GM12891 (cell line): ENCODE measurements around the gene RSPH9. TPM values are rescaled to one million over a fixed set of nuclear protein-coding genes. Genes with fewer than 3 reads are reported as not detected.

Source experiments
- DNase-seq: peaks from one replicate; pipeline ENCODE4 v3.0.0; 2011; ENCODE audit warnings: low spot score; ENCODE audit not compliant: insufficient read length
- FAIRE-seq: peaks from 2 replicates; lab custom pipeline; 2011; peaks lifted over from hg19 to GRCh38; lab: Jason Lieb, UNC
- PAX5 ChIP-seq: IDR thresholded peaks from 2 replicates; pipeline ENCODE4 v1.6.1; 2011; ENCODE audit warnings: low read length, moderate library complexity, mild to moderate bottlenecking; ENCODE audit not compliant: insufficient read depth, severe bottlenecking
- POLR2A ChIP-seq: IDR thresholded peaks from 2 replicates; pipeline ENCODE4 v1.6.1; 2011; ENCODE audit warnings: low read depth, low read length, control low read depth
- POLR2AphosphoS5 ChIP-seq: IDR thresholded peaks from 2 replicates; pipeline ENCODE4 v1.6.1; 2011; ENCODE audit warnings: low read depth, low read length, control low read depth
- POU2F2 ChIP-seq: IDR thresholded peaks from 2 replicates; pipeline ENCODE4 v1.6.1; 2011; ENCODE audit warnings: low read depth, mild to moderate bottlenecking, control low read depth, low read length, moderate library complexity
- SPI1 ChIP-seq: IDR thresholded peaks from 2 replicates; pipeline ENCODE4 v1.6.1; 2011; ENCODE audit warnings: low read depth, low read length, control low read depth
- TAF1 ChIP-seq: IDR thresholded peaks from 2 replicates; pipeline ENCODE4 v1.6.1; 2011; ENCODE audit warnings: low read depth, low read length, control low read depth
- polyA plus RNA-seq: library from polyadenylated mRNA; unstranded; fragments of >200 nt; gene quantifications from one replicate; pipeline ENCODE4 v1.2.1, GENCODE V29; 2012; ENCODE audit warnings: low read depth, missing spikeins, inconsistent platforms; ENCODE audit not compliant: missing spikeins

Gene RSPH9, protein sequence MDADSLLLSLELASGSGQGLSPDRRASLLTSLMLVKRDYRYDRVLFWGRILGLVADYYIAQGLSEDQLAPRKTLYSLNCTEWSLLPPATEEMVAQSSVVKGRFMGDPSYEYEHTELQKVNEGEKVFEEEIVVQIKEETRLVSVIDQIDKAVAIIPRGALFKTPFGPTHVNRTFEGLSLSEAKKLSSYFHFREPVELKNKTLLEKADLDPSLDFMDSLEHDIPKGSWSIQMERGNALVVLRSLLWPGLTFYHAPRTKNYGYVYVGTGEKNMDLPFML
- 0.35 TPM for polyA plus RNA-seq

DNA sequence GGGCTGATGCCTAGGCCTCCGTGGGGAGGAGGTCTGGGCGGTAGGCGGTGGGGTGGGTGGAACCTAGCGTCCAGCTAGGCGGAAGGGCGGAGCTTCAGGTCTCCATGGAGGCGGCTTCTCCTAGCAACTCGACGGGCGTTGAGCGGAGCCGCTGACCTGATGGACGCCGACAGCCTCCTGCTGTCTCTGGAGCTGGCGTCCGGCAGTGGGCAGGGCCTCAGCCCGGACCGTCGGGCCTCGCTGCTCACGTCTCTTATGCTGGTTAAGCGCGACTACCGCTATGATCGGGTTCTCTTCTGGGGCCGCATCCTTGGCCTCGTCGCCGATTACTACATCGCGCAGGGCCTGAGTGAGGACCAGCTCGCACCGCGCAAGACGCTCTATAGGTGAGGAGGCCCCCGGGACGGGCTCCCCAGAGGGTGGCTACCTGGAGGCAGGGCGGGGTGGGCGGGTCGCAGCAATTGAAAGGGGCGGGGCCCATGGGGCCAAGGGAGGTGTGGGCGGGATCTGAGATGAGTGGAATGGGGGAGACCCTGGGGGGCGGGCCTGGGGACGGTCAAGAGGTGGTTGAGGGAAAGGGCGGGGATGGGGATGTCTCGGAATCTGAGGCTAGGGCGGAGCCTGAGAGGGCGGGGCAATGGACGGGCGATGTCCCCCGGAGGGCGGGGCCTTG, at the start of gene RSPH9:
Gene RSPH9, plus strand, starts transcription at position 97 of the 673 bp plus-strand sequence. Its CDS starts 63 bp downstream, at position 160.
- DNase-seq (peak; percentile 65), FAIRE-seq (peak; percentile 26)

DNA sequence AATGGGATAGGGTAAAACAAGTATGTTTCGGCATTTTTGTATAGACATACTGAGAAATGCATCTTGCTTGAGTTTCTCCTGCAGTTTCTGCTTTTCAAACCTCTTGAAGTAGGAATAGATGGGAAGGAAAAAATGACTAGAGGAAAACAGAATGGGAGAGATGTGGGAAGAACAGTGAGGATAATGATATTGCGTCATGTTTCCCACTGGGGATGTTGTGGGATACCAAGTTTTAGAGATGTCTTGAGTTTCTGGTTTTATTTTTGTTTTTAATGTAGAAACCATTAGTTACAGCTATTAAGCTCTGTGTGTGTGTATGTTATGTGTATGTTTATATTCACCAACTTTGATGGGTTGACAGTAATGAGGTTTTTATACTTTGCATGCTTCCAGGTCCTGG, 44.2 kb upstream of the RSPH9 start:
- no peak for FAIRE-seq
- no peak for DNase-seq
- TF ChIP-seq POLR2AphosphoS5: no peak
- no peak for TF ChIP-seq TAF1
- TF ChIP-seq POU2F2: no peak
- no peak for TF ChIP-seq SPI1
- no peak for TF ChIP-seq PAX5
- no peak for TF ChIP-seq POLR2A

More for the DNA sequence above, at the start of gene RSPH9:
- TF ChIP-seq POLR2A (no peak), PAX5 (no peak), SPI1 (no peak), TAF1 (no peak), POU2F2 (no peak), POLR2AphosphoS5 (no peak)

DNA sequence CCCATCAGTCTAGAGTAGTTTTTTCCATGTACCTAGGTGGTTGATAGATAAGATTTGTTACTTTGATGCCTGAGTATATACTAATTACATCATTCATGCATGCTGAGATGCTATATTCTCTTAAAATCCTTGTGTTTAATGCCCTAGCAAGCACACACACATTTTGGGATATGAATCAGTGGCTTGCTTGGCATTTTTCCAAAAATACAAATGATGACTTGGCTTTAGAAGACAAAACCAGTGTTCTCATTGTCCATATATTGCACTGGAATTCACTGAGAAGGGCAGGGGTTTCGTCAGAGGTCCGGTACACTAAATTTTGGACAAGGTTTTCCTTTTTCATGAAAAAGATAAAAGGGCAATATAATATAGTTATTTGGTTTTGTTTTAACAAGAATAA, 40.7 kb upstream of the RSPH9 start:
- no peak for DNase-seq

DNA sequence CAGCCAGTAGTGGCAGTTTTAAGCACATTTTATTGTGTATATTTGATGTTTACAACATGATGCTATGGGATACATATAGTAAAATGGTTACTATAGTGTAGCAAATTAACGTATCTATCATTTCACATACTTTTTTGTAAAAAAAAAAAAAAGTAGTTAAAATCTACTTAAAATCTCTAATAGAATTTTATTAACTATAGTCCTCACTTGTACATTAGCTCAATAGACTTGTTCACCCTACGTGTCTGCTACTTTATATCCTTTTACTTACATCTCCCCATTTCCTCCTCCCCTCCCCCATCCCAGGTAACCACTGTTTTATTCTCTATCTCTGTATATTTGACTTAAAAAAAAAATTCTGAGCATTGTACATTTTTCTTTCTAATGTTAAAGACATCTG, 38.8 kb upstream of the RSPH9 start:
- TF ChIP-seq POU2F2: no peak
- TF ChIP-seq POLR2AphosphoS5: no peak
- DNase-seq: no peak

More for the DNA sequence above, 40.7 kb upstream of the RSPH9 start:
- no peak for TF ChIP-seq TAF1
- no peak for TF ChIP-seq PAX5
- TF ChIP-seq SPI1: no peak
- TF ChIP-seq POLR2A: no peak
- TF ChIP-seq POLR2AphosphoS5: no peak
- no peak for FAIRE-seq

DNA sequence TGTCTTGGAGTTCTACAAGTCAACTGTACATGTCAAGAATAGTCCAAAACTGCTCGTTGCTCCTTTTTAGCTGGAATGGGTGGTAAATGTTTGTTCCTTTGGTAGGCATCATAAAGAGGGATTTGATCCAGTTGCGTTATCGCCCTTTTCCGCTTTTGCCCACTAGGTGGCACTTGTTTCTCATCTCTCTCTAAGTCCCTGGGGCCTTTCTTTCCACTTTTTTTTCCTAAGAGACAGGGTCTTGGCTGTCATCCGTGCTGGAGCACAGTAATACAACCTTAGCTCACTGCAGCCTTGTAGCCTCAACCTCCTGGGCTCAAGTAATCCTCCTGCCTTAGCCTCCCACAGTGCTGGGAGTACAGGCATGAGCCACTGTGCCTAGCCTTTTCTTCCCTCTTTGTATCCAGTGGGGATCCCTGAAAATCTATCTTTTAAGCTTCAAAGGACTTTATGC, 36.5 kb upstream of the RSPH9 start:
- DNase-seq (peak; percentile 39), FAIRE-seq (peak; percentile 58)
- TF ChIP-seq PAX5 (no peak), TAF1 (no peak)

More for the DNA sequence above, 38.8 kb upstream of the RSPH9 start:
- FAIRE-seq: no peak

DNA sequence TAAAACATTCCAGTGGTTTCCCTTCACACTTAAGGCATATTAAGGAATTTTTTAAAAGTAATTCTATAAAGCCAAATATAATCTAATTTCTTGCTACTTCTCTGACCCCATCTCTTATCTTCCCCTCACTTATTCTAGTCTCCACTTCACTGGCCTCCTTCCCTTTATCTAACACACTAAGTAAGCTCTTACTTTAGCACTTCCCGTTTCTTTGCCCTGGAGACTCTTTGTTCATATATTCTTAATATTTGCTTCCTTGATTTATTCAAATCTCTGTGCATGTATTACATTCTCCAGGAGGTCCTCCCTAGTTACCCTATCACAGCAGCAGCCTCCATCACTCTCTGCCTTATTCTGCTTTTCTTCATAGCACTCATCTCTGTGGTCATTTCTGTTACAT, 36.0 kb upstream of the RSPH9 start:
- FAIRE-seq (no peak), DNase-seq (no peak)
- TF ChIP-seq PAX5 (no peak), TAF1 (no peak), POU2F2 (no peak), POLR2AphosphoS5 (no peak), POLR2A (no peak), SPI1 (no peak)

DNA sequence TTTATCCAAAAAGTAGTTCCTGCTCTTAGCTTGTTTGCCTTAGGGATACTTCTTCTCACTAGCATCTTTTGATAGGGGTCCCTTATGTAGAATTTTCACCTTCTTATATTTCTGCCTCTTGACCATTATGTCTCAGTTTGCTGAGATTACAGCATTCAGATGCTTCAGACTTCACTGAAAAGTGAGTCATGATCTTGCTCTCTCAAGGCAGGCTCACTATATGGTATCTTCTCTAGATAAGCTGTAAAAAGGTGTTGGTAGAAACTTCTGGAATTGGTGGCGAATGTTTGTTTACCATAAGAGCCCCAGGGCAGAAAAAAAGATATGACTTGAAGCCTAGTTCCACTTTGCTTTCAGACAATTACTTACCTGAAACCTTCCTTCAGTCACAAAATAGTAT, 35.4 kb upstream of the RSPH9 start:
- TF ChIP-seq POLR2AphosphoS5 (no peak), SPI1 (no peak), TAF1 (no peak), POLR2A (no peak), POU2F2 (no peak), PAX5 (no peak)
- DNase-seq: no peak
- FAIRE-seq: no peak

DNA sequence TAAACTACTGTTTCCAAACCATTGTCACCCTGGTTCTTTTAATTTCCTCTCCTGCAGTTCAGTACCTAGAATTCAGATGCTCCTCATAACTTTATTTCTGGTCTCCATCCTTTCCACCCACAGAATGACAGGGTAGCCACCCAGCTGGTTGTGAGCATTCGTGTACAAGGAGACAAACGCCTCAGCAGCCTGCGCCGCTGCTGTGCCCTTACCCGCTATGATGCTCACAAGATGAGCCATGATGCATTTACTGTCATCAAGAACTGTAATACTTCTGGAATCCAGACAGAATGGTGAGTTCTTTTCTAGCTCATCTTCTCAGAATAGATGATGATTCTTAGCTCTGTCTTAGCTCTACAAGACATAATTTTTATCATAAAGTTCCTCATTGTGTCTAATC, 34.4 kb upstream of the RSPH9 start:
- no peak for FAIRE-seq
- no peak for DNase-seq
- TF ChIP-seq SPI1: no peak
- TF ChIP-seq TAF1: no peak
- no peak for TF ChIP-seq PAX5
- no peak for TF ChIP-seq POLR2A
- no peak for TF ChIP-seq POLR2AphosphoS5
- no peak for TF ChIP-seq POU2F2

DNA sequence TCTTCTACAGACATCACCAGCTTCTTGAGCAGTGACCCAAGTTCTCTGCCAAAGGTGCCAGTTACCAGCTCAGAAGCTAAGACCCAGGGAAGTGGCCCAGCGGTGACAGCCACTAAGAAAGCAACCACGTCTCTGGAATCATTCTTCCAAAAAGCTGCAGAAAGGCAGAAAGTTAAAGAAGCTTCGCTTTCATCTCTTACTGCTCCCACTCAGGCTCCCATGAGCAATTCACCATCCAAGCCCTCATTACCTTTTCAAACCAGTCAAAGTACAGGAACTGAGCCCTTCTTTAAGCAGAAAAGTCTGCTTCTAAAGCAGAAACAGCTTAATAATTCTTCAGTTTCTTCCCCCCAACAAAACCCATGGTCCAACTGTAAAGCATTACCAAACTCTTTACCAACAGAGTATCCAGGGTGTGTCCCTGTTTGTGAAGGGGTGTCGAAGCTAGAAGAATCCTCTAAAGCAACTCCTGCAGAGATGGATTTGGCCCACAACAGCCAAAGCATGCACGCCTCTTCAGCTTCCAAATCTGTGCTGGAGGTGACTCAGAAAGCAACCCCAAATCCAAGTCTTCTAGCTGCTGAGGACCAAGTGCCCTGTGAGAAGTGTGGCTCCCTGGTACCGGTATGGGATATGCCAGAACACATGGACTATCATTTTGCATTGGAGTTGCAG, 31.0 kb upstream of the RSPH9 start:
- no peak for DNase-seq

More for the DNA sequence above, 31.0 kb upstream of the RSPH9 start:
- no peak for TF ChIP-seq PAX5
- no peak for TF ChIP-seq POU2F2
- no peak for TF ChIP-seq TAF1
- no peak for TF ChIP-seq POLR2AphosphoS5
- no peak for TF ChIP-seq SPI1
- no peak for TF ChIP-seq POLR2A
- no peak for FAIRE-seq
